C4-2B (cell line): ENCODE measurements around the gene CXXC5.

Experiments
- CTCF ChIP-seq: fragments of 450-650 bp; conservative IDR thresholded peaks from 2 replicates; pipeline ENCODE4 v1.5.1; 2017; ENCODE audit warnings: mild to moderate bottlenecking
- ZFX ChIP-seq: fragments of 450-650 bp; IDR thresholded peaks from 2 replicates; pipeline ENCODE4 v1.6.1; 2017

GRCh38 chr5:139696894-139697658 is 48.9 kb downstream of the CXXC5 start:
- no peak for TF ChIP-seq CTCF
- no peak for TF ChIP-seq ZFX
